HepG2 (cell line): ENCODE results near the gene MZF1.

Source experiments
- CTCF ChIP-seq: sonication (generic); formaldehyde crosslinking; IDR thresholded peaks from 2 replicates; pipeline ENCODE4 v1.5.0; 2020; ENCODE audit warnings: mild to moderate bottlenecking, missing genetic modification reagents, moderate library complexity
- FOXJ3 ChIP-seq: sonication (generic); formaldehyde crosslinking; IDR thresholded peaks from 2 replicates; pipeline ENCODE4 v1.4.0; 2020; ENCODE audit warnings: missing genetic modification reagents, mild to moderate bottlenecking, borderline replicate concordance
- KLF12 ChIP-seq: sonication (generic); formaldehyde crosslinking; IDR thresholded peaks from 2 replicates; pipeline ENCODE4 v1.4.0; 2020; ENCODE audit warnings: missing genetic modification reagents, borderline replicate concordance

DNA sequence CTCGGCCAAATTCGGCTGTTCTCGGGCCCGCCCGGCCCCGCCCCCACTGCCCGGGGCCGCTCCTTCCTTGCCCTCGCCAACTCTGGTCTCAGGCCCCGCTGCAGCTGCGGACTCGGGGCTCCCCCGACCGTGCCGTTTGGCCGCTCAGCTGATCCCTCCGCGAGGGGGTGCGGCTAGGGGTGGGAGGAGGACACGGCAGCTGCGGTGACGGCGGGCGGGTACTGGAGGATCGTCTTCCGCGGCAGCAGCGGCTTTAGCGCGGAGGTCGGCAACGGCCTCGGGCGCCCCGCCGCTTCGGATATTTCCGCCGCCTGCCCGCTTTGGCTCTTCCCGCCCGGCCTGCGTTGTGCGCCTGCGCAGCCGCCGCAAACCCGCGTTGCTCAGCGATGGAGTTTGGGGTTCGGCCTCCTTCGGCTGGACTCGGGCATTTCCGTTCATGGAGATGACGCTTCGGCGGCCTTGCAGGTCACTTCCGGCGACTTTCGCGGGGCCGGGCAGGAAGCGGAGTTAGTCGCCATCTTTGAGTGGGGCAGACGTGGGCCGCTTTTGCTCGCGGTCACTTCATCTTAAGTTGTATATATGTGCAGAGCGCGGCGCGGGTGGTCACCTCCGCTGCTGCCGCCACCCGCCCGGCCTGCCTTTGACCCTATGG is 14.4 kb downstream of the MZF1 start:
- TF ChIP-seq CTCF (CRISPR knock-in tag), result 0 out of 2 replicates have a peak, but pooled peaks have one; percentile 9
- TF ChIP-seq KLF12 (CRISPR knock-in tag), result peak; percentile 57; the same call in 1 of the 2 replicates
- TF ChIP-seq FOXJ3 (CRISPR knock-in tag), result peak; percentile 19; the same call in 1 of the 2 replicates
